Activated naive CD4-positive, alpha-beta T cell treated with anti-CD3 and anti-CD28 coated beads, Interleukin-2, amount 50 U/mL, for 72 hours (primary cell): ENCODE results near the gene CYB5D1. TPM values are rescaled to one million over a fixed set of nuclear protein-coding genes. Genes with fewer than 3 reads are reported as not detected.
A peak's percentile ranks its signal among the peaks of the same experiment; 100 is the strongest.

ENCODE experiments used
- ATAC-seq, 2 donors: fragments of 150-1000 bp; cut with Tn5 transposase; 2 replicates each; pipeline ENCODE4 v1.10.0; 2021; ENCODE audit warnings: mild to moderate bottlenecking in 2 of 2, moderate library complexity in 2 of 2
- DNase-seq, 2 donors: peaks; one replicate each; pipeline ENCODE4 v3.0.0; 2021 to 2022; ENCODE audit warnings: low spot score in 2 of 2
- H3K27ac Mint-ChIP-seq, 2 donors: one replicate each; pipeline ENCODE4 v1.8.0; 2022; ENCODE audit warnings: mild to moderate bottlenecking in 2 of 2, mixed read lengths in 2 of 2
- H3K36me3 Mint-ChIP-seq, 2 donors: one replicate each; pipeline ENCODE4 v1.8.0; 2022; ENCODE audit warnings: mixed read lengths in 2 of 2
- H3K9me3 Mint-ChIP-seq, 2 donors: one replicate each; pipeline ENCODE4 v1.8.0; 2022; ENCODE audit warnings: mixed read lengths in 2 of 2
- total RNA-seq, 2 donors: library from RNA; stranded (reverse); gene quantifications; one replicate each; pipeline ENCODE4 v1.2.3, GENCODE V29; 2022

CYB5D1 gene
- total RNA-seq, 2 donors from 2014 or later: 8.0 to 20.2 TPM

DNA sequence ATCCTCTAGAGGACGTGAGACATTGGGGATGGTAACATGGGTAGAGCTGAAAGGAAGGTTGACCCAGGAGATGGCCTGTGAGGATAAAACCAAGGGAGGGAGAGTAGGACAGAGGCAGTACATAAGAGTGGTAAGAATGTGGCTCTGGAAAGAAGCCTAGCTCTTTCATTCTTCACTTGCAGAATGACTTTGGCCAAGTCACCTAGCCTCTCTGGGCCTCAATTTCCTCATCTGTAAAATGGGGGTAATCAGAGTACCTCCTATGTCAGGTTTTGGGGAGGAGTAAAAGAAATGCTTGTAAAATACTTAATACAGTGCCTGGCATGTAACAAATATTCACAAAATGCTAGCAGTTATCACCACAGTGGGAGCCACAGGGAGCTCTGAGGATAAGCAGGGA, 16.9 kb upstream of the CYB5D1 start:
- H3K27ac Mint-ChIP-seq: peak overlapping the region; percentile 80 to 96

DNA sequence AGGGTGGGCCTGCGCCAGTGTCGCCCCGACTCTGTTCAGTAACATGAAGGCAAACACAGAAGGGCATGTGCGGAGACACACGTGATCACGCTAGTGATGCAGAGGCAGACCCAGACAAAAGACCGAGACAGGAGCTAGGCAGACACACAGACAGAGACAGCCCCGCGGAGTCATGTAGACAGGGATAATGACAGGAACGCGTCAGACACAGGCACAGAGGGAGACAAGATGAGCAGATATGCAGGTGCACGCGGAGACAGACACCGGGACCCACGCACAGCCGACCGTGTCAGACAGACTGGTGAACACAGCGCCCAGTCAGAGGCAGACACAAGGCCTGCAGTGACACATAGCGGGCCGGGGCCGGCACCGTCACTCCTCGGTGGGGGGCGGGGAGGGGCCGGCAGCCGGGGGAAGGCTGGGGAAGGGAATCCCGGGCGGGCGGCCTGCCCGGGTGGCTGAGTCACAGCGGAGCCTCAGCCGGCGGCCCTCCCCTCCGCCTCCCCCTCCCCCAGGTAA, 16.3 kb upstream of the CYB5D1 start:
- peak; percentile 54 to 66 for ATAC-seq

More for the DNA sequence above, 16.9 kb upstream of the CYB5D1 start:
- ATAC-seq (no peak), DNase-seq (no peak)
- H3K36me3 Mint-ChIP-seq: peaks cover 9% of the 10 kb centered on the region in 2 donors
- H3K9me3 Mint-ChIP-seq: no peaks in the 10 kb centered on the region

DNA sequence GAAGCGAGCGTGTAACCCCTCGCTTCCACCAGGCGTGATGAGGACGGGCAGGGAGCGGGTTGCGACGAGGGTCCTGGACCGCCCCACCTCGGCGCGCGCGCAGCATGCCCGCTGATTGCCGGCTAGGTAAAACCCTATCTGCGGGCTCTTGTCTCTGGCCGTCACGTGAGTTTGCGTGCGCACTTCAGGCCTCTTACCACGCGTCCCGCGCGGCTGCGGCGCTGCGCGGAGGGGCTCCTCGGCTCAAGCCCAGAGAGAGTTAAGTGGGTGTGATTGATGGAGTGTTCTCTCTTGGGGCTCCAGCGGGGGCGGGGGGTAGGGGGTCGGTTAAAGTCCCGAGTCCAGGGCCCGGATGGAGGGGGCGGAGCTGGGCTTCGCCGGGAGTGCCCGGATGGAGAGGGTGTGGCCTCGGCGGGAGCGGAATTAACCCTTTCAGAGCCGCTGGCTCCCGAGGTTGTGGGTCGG, 15.9 kb upstream of the CYB5D1 start:
- DNase-seq (peak; percentile 83 to 86), ATAC-seq (peak; percentile 17 to 29)

More for the DNA sequence above, 16.3 kb upstream of the CYB5D1 start:
- no peaks in the 10 kb centered on the region for H3K9me3 Mint-ChIP-seq
- H3K27ac Mint-ChIP-seq: peak overlapping the region; percentile 80 to 96
- DNase-seq: peak; percentile 82 to 93
- H3K36me3 Mint-ChIP-seq: peaks cover 9% of the 10 kb centered on the region in 2 donors

DNA sequence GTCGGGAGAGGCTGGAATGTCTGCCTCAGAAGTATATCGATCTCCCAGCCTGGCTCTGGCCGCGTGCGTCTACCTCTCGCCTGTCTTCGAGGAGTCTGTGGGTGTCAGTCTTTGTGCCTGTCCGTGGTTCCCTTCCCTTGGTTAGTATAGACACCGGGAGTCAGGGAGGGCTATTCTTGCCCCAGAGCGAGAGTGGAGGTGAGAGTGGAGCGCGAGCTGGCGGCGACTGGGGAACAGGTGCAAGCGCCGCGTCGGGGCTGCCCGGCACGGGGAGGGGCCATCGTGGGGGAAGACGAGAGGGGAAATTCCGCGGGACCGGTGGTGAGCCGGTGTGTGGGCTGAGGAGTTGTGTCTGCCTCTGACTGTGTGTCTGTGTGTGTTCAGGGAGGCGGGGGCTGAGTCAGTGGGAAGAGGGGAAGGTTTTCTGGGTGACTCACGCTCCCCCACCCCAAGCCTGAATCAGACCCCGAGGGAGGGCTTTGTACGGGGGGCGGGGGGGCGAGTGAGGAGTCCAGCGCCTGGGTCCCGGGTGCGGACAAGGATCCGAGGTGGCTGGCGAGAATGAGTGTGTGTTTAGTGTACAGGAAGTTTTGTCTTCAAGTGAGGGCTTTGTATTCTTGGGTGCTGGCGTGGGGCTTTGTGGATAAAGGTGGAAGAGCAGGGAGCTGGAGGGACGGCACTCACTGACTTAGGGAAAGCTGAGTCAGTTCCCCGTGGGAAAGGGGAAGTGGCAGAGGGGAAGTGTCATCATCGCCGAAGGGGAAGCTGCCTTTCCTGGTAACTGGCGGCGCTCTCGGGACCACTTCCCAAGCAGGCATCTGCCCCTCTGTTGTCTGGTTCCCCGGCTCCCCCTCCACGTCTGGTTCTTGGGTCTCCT, 15.2 kb upstream of the CYB5D1 start:
- DNase-seq: peak; percentile 89 to 96
- H3K27ac Mint-ChIP-seq: peak overlapping the region; percentile 96 to 99
- H3K9me3 Mint-ChIP-seq: no peaks in the 10 kb centered on the region
- peak; percentile 57 to 59 for ATAC-seq
- H3K36me3 Mint-ChIP-seq: peaks cover 9% of the 10 kb centered on the region in 2 donors

More for the DNA sequence above, 15.9 kb upstream of the CYB5D1 start:
- peak overlapping the region; percentile 96 to 99 for H3K27ac Mint-ChIP-seq
- H3K36me3 Mint-ChIP-seq: peaks cover 9% of the 10 kb centered on the region in 2 donors
- H3K9me3 Mint-ChIP-seq: no peaks in the 10 kb centered on the region

DNA sequence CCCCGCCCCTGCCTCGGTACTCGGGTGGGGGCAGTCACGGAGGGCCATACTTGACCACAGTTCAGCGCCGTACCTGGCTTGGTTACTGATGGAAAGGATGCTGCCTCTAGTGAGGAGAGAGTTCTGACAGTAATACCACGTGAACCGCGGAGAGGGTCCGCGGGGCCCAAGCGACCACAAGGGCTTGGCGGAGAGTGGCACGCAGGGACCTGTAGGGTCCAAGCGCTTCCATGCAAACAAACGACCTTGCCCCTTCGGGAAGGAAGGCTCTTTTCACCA, 14.6 kb upstream of the CYB5D1 start:
- ATAC-seq (peak in 1 of 2 donors; percentile 0), DNase-seq (peak in 1 of 2 donors; percentile 48)
- Mint-ChIP-seq H3K36me3 (peaks cover 9% of the 10 kb centered on the region in 2 donors), H3K27ac (peak overlapping the region; percentile 96 to 99), H3K9me3 (no peaks in the 10 kb centered on the region)

- Mint-ChIP-seq H3K9me3 (no peaks in the 10 kb centered on the region), H3K27ac (peak overlapping the region; percentile 96 to 99), H3K36me3 (peaks cover 9% of the 10 kb centered on the region in 2 donors)
- DNase-seq: peak; percentile 78 to 85
- ATAC-seq: peak; percentile 4 to 37
These were observed 14.1 kb upstream of the CYB5D1 start for GRCh38 chr17:7843536-7844291.

DNA sequence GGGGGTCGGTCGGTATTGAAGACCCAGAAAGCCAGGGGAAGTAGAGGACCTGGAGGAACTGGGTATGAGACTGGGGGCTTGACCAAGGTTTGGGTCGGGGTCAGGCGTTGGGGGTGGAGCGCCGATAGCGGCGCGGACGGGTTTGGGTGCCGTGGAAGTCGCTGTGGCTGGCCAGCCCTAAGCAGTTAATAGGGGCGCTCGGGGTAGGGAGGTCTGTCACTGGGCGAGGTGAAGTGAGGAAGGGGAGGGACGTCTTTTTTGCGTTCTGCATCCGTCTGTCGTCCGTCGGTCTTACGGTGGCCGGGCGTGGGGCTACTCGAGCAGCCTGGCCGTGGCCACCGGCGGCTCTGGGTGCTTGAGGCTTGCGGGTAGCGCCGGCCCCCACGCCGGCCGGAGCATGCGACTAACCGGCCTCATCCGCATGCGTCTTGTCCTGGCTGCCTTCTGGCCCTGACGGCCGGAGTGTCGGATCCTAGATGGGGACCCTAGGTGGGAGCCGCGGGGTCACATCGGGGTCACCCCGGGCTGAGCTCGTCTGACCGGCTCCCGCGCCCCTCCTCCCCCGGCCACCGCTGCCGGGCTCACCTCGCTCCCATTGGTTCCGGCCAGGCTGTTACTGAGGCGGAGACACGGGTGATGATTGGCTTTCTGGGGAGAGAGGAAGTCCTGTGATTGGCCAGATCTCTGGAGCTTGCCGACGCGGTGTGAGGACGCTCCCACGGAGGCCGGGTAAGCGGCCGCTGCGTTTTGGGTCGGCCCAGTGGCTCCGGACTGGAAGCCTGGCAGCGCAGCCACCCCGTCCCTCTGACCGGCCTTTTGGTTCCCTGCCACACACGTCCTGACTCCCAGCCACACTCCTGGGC, 13.3 kb upstream of the CYB5D1 start:
- peak overlapping the region; percentile 96 to 99 for H3K27ac Mint-ChIP-seq
- H3K9me3 Mint-ChIP-seq: no peaks in the 10 kb centered on the region
- DNase-seq (peak; percentile 81 to 91), ATAC-seq (peak; percentile 58 to 62)
- peaks cover 9% of the 10 kb centered on the region in 2 donors for H3K36me3 Mint-ChIP-seq

GRCh38 chr17:7845359-7846062, 12.3 kb upstream of the CYB5D1 start:
- peaks cover 7% of the 10 kb centered on the region in 2 donors for H3K36me3 Mint-ChIP-seq
- peak overlapping the region; percentile 96 to 99 for H3K27ac Mint-ChIP-seq
- DNase-seq (no peak), ATAC-seq (no peak)
- no peaks in the 10 kb centered on the region for H3K9me3 Mint-ChIP-seq

GRCh38 chr17:7846063-7846735, 11.6 kb upstream of the CYB5D1 start:
- peaks cover under 1 to 6% of the 10 kb centered on the region in 2 donors for H3K36me3 Mint-ChIP-seq
- ATAC-seq (no peak), DNase-seq (no peak)
- H3K9me3 Mint-ChIP-seq: no peaks in the 10 kb centered on the region
- H3K27ac Mint-ChIP-seq: peak overlapping the region; percentile 68 to 96

DNA sequence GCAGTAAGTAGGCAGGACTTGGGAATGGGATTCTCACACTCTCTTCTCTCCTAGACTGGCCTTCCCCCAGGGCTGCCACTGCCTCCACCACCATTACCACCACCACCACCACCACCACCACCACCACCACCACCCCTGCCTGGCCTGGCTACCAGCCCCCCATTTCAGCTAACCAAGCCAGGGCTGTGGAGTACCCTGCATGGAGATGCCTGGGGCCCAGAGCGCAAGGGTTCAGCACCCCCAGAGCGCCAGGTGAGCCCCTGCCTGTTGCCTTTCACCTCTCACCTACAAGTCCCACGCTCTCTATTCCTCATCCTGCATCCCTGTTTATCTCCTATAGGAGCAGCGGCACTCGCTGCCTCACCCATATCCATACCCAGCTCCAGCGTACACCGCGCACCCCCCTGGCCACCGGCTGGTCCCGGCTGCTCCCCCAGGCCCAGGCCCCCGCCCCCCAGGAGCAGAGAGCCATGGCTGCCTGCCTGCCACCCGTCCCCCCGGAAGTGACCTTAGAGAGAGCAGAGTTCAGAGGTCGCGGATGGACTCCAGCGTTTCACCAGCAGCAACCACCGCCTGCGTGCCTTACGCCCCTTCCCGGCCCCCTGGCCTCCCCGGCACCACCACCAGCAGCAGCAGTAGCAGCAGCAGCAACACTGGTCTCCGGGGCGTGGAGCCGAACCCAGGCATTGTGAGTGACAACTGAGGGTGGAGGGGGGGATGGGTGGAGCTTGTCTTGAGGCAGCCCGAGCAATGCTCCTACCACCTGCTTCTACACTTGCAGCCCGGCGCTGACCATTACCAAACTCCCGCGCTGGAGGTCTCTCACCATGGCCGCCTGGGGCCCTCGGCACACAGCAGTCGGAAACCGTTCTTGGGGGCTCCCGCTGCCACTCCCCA, 10.8 kb upstream of the CYB5D1 start:
- H3K9me3 Mint-ChIP-seq: no peaks in the 10 kb centered on the region
- DNase-seq: no peak
- peaks cover 5 to 6% of the 10 kb centered on the region in 2 donors for H3K36me3 Mint-ChIP-seq
- peak overlapping the region; percentile 32 to 68 for H3K27ac Mint-ChIP-seq
- no peak for ATAC-seq

DNA sequence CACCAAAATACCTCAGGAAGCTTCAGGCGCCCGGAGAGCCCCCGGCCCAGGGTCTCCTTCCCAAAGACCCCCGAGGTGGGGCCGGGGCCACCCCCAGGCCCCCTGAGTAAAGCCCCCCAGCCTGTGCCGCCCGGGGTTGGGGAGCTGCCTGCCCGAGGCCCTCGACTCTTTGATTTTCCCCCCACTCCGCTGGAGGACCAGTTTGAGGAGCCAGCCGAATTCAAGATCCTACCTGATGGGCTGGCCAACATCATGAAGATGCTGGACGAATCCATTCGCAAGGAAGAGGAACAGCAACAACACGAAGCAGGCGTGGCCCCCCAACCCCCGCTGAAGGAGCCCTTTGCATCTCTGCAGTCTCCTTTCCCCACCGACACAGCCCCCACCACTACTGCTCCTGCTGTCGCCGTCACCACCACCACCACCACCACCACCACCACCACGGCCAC, 9.6 kb upstream of the CYB5D1 start:
- H3K9me3 Mint-ChIP-seq: no peaks in the 10 kb centered on the region
- DNase-seq (no peak), ATAC-seq (no peak)
- peaks cover 5 to 6% of the 10 kb centered on the region in 2 donors for H3K36me3 Mint-ChIP-seq
- no peak overlapping the region for H3K27ac Mint-ChIP-seq

DNA sequence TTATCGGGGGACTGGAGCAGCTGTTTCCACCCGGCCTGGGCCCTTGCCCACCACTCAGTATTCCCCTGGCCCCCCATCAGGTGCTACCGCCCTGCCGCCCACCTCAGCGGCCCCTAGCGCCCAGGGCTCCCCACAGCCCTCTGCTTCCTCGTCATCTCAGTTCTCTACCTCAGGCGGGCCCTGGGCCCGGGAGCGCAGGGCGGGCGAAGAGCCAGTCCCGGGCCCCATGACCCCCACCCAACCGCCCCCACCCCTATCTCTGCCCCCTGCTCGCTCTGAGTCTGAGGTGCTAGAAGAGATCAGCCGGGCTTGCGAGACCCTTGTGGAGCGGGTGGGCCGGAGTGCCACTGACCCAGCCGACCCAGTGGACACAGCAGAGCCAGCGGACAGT, 9.1 kb upstream of the CYB5D1 start:
- Mint-ChIP-seq H3K27ac (no peak overlapping the region), H3K36me3 (peaks cover 5 to 6% of the 10 kb centered on the region in 2 donors)

DNA sequence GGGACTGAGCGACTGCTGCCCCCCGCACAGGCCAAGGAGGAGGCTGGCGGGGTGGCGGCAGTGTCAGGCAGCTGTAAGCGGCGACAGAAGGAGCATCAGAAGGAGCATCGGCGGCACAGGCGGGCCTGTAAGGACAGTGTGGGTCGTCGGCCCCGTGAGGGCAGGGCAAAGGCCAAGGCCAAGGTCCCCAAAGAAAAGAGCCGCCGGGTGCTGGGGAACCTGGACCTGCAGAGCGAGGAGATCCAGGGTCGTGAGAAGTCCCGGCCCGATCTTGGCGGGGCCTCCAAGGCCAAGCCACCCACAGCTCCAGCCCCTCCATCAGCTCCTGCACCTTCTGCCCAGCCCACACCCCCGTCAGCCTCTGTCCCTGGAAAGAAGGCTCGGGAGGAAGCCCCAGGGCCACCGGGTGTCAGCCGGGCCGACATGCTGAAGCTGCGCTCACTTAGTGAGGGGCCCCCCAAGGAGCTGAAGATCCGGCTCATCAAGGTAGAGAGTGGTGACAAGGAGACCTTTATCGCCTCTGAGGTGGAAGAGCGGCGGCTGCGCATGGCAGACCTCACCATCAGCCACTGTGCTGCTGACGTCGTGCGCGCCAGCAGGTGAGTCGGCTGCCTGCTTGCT, 8.6 kb upstream of the CYB5D1 start:
- DNase-seq (no peak), ATAC-seq (no peak)
- H3K36me3 Mint-ChIP-seq: peaks cover 5 to 6% of the 10 kb centered on the region in 2 donors
- H3K9me3 Mint-ChIP-seq: no peaks in the 10 kb centered on the region
- H3K27ac Mint-ChIP-seq: no peak overlapping the region

More for the DNA sequence above, 9.1 kb upstream of the CYB5D1 start:
- no peaks in the 10 kb centered on the region for H3K9me3 Mint-ChIP-seq
- ATAC-seq: no peak
- no peak for DNase-seq
